Measurements from ENCODE around the gene EFNA3.
A peak's percentile ranks its signal among the peaks of the same experiment; 100 is the strongest.

EFNA3 gene

DNA sequence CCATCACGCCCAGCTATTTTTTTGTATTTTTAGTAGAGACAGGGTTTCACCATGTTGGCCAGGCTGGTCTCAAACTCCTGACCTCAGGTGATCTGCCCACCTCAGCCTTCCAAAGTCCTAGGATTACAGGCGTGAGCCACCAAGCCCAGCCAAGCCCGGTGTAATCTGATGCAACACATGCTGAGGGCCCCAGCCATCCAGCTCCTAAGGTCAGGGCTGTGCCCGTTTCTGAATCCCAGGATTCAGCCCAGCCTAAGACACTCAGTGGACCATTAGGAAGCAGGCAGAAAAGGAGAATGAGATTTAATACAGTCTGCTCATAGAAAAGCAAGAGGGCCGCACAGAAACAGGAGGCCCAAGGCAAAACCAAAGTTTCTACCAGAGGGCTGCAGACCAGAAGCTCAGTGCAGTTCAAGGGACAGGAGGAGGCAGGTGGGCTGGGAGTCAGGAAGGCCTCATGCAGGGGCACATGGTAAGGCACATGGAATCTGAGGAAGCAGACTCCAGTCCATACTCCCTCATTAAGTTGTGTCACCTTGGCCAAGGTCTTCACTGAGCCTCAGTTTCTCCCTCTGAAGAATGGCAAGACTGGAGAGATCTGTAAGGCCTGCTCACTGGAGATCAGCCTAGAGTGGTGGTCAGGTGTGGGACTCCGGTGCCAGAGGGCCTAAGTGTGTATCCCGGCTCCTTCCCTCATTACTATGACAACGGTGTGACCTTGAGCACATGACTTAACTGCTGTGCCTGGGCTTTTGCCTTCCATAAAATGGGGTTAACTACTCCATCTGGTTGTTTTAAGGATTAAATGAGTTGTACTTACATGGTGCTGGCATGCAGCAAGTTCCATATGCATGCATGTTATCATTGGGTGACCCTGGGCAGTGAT lies 29.9 kb upstream of the EFNA3 start:
- no peak for DNase-seq (ENCODE audit: low read depth)

DNA sequence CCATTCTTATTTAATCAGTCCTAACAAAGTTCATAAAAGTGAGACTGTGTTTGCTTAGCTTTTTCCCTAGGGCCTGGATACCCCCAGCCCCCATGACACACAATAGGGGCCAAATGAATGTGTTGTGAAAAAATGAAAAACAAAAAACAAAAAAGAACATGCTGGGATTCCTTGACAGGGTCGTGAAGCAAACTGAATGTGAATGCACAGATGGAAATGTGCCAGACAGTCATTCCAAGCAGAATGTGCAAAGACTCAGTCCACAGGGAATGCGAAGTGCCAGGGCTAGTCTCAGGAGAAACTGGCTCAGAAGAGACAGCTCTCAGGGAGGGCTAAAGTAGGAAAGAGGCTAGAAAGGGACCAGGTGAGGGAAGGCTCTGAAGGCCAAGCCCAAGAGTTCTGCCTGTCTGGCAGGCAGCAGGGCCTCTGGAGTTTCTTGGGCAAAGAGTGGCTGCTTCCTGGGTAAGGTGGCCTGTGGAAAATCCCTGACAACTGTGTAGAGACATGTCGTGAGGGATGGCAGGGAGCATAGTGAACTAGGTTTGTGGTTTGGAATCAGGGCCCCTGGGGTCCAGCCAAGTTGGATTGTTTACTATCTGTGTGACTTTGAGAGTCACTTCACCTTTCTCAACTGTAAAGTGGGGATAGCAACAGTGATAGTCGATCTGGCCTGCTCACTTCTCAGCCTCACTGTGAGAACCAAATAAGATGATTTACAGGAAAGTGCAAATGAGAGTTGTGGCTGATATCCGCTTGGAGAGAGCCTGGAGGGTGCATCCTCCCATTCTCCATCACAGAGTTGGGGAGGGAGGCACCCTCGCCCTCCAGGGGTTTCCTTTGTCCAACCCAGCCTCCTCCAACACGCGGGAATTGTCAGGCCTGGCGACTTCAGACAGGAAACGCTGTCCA lies 28.7 kb upstream of the EFNA3 start:
- peak; percentile 34 for DNase-seq (ENCODE audit: low read depth)

DNA sequence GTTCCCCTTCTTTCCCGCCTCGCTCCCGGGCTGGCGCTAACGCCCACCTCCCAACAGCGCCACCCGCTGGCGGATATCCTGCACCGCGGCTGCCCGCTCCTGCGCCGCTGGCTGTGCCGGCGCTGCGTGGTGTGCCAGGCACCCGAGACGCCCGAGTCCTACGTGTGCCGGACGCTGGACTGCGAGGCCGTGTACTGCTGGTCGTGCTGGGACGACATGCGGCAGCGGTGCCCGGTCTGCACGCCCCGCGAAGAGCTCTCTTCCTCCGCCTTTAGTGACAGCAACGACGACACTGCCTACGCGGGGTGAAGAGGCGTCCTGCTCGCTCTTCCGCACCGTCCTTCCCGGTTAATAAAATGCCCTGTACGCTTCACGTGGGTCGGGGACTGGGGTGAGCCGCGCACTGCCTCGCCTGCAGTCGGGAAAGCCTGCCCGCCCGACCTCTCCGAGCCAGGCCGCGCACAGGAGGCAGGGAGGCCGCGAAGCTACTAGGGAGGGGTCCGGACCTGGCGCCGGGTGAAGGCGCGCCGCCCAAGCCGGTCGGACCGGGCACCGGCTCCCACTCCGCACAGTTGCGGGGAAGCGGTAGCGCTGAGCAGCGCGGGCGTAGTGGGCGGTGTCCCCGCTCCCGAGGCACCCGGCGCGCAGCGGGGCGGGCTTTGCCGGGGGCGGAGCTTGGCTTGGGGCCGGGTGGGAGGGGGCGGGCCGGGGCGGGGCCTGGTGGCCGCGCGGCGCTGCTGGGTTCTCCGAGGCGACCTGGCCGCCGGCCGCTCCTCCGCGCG lies 27.9 kb upstream of the EFNA3 start, which contains the start of gene ADAM15:
Gene ADAM15, plus strand, starts transcription at position 757 of the 782 bp plus-strand sequence. CDS start 71 bp downstream, outside the sequence.
- peak; percentile 55 for DNase-seq (ENCODE audit: low read depth)

DNA sequence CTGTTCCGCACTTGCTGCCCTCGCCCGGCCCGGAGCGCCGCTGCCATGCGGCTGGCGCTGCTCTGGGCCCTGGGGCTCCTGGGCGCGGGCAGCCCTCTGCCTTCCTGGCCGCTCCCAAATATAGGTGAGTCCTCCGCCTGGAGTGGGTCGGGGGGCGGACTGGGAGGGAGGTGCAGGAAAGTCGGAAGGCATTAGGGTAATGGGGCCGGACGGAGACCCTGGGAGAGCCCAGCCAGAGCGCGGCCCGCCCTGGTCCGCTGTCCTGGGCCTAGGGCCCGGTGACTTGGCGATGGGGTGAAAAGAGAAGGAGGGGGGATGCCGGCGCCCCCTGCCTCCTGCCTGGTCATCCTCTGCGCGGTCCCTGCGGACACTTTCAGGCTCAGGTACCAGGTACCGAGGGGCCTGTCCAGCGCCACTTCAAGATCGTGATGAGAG lies 27.3 kb upstream of the EFNA3 start:
- no peak for DNase-seq (ENCODE audit: low read depth)

DNA sequence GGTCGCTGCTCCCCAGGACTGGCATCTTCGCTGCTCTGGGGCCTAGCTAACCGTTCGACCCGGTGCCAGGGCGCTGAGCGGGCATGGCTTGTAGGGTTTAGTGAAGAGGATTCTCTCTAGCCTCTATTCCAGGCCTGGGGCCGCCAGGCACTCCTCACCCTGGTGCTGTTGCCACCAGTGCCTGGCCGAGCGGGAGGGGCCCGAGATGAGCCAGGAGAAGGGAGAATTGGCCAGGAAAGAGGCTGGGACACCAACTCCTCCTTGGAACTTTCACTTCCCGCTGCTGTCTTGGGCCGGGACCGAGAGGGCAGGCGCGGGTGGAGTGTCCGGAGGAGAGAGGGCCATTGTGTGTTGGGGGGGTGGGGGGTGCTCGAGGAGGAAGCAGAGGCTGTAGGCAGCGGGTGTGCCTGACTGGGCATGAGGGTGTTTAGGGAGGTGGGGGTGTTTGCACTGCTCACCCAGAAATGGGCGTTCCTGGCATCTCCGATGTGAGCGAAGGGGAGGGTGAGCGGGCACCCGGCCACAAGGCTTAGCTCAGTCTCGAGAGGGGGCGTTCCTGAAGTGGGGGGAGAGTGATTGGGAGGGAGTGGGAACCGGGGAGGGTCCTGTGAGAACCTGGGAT lies 26.7 kb upstream of the EFNA3 start:
- no peak for DNase-seq (ENCODE audit: low read depth)

DNA sequence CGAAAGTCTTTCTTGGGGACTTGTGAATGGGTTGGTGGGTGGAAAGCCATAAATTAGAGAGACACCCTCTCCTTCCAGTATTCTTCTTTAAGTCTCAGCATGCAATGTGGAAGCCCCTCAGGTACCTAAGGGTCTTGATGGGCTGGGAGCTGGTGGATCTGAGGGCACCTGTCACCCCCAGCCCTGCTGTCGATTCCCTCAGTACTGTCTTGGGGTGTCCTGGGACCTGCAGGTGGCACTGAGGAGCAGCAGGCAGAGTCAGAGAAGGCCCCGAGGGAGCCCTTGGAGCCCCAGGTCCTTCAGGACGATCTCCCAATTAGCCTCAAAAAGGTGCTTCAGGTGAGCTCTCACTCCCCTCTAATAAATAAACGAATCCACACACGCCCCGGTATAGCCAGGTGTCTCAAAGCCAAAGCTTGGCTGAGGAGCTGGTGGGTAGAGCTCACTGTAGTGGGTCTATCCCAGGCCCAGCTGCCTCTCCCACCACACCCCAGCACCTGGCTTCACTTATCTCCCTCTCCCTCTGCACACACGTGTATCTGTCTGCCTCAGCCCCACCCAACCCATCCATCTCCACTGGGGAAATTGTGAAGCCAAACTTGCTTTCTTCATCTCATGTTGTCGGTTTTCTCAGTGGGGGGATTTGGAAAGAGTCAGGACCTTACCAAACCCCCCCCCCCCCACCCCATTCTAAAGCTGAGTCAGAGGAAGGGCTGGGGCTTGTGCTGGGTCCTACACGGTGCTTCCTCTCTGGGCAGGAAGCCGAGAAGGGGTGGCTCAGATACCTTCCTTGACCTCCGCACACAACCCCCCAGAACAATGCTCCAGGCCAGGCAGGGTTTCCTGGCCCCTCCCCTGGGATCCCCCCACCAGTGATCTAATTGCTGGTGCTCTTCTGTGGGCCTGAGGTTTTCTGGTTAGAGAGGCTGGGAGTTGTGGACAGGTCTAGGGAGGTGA lies 25.9 kb upstream of the EFNA3 start:
- no peak for DNase-seq (ENCODE audit: low read depth)

DNA sequence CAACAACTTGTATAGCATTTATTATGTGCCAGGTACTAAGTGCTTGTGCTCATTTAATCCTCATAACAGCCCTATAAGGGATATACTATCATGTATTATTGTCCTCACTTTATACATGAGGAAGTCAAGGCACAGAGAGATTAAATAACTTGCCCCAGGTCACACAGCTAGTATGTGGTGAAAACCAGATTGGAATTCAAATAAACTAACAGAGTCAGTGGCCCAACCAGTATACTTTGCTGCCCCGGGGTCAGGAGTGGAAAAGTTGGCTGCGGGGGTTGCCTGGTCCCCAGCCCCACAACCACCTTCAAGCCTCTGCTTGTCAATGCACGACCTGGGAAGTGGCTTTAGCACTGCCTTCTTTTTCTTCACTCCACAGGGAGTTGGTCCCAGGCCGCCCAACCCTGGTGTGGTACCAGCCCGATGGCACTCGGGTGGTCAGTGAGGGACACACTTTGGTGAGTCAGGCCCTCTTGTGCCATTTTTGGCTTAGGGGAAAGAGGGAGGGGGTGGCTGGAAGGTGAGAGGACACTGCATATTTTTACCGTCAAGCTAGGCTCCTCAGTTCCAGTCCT lies 25.0 kb upstream of the EFNA3 start:
- no peak for DNase-seq (ENCODE audit: low read depth)

DNA sequence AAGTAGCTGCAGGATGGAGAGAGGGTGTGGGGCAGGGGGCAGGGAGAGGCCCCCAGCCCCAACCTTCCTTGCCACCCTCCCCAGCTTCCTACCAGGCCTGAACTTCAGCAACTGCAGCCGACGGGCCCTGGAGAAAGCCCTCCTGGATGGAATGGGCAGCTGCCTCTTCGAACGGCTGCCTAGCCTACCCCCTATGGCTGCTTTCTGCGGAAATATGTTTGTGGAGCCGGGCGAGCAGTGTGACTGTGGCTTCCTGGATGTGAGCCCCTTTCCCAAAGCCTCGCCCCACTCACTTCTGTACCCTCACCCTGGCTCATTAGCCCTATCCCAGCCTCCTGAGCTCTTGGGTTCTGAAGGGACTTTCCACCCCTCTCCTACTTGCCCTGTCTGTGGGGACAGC lies 21.5 kb upstream of the EFNA3 start:
- DNase-seq (ENCODE audit: low read depth) = no peak

DNA sequence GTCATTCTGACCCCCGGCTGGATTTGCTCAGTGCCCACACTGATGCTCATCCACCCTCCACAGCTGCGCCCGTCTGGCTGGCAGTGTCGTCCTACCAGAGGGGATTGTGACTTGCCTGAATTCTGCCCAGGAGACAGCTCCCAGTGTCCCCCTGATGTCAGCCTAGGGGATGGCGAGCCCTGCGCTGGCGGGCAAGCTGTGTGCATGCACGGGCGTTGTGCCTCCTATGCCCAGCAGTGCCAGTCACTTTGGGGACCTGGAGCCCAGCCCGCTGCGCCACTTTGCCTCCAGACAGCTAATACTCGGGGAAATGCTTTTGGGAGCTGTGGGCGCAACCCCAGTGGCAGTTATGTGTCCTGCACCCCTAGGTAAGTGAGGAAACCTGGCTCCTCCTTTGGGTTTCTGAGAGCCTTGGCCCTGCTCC lies 20.8 kb upstream of the EFNA3 start:
- no peak for DNase-seq (ENCODE audit: low read depth)

DNA sequence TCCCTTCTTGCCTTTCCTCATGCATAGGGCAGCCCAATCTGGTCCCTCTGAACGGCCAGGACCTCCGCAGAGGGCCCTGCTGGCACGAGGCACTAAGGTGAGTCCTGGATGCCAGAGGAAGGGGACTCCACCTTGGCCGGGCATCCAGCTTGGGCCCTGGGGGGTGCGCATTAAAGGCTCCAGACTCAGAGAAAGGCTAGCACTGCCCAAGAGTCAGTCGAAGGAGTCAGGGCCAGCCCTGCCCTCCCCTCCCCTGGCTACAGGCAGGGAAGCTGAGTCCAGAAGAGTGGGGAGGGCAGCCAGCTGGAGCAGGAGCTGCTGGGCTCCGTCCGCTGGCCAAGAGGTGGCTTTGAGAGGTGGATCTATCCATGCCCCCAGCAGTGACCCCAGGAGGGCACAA lies 17.9 kb upstream of the EFNA3 start:
- no peak for DNase-seq (ENCODE audit: low read depth)

DNA sequence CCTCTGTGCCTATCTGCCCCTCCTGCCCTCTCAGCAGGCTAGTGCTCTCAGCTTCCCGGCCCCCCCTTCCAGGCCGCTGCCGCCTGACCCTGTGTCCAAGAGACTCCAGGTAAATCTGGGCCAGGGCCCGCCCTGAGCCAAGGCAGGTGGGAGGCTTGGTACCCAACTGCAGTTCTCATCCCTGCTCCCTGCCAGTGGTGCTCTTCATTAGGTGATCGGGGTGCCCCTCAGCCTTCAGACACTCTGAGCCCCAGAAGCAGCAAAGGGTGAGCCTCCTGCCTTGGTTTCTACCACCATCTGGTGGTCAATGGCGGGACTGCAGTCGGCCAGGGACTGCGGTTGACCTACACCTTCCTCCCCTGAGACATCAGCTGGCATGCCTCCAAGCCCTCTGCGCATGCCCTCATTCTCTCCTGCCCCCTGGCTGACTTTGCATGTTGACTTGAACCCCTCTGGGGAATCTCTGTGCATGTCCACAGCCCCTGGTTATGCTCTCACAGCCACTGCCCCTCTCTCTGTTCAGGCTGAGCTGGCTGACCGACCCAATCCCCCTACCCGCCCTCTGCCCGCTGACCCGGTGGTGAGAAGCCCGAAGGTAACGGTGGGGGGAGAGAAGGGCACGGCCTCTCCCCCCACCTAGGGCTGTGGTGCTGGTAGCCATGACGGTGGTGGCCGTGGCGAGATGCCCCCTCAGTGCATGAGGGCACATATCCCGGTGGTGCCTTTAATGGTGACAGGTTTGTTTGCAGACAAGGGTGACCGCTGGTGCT lies 17.1 kb upstream of the EFNA3 start:
- DNase-seq (ENCODE audit: low read depth) = no peak

DNA sequence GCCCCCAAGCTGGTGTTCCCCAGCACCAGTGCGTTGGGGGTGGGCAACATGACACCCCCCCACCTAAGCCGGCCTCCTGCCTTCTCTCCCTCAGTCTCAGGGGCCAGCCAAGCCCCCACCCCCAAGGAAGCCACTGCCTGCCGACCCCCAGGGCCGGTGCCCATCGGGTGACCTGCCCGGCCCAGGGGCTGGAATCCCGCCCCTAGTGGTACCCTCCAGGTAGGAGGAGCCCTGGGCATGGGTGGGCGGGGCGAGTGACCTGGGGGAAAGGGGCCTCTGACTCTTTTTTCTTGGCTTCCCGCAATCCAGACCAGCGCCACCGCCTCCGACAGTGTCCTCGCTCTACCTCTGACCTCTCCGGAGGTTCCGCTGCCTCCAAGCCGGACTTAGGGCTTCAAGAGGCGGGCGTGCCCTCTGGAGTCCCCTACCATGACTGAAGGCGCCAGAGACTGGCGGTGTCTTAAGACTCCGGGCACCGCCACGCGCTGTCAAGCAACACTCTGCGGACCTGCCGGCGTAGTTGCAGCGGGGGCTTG lies 16.4 kb upstream of the EFNA3 start:
- DNase-seq (ENCODE audit: low read depth) = no peak

DNA sequence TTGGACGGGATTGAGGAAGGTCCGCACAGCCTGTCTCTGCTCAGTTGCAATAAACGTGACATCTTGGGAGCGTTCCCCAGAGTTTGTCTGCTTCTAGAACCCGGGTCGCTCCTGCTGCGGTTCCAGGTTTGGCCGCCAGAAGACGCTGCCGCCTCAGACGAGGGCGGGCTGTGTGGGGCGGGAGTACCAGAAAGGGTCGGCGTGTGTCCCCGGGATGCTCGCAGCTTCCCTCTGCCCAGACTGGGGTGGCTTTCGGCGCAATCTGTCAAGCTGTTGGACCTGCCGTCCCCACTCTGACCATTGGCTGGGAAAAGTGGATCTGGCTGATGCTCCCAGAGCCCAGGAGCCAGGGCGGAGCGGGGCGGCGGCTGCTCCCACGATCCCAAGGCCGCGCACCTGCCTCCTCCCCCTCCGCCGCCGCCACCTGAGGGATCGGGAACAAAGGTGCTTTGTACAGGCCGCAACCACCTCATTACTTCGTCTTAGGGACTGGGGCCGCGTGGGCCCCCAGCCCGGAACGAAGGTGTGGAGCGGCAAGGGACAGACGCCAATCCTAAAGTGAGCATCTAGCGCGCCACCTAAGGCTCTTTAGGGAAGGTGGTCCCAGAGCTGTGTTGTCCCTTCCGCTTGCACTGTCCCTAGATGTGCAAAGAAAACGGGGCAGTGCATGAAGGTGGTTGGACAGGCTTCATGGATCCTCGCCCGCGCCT lies 15.8 kb upstream of the EFNA3 start:
- DNase-seq (ENCODE audit: low read depth) = no peak

DNA sequence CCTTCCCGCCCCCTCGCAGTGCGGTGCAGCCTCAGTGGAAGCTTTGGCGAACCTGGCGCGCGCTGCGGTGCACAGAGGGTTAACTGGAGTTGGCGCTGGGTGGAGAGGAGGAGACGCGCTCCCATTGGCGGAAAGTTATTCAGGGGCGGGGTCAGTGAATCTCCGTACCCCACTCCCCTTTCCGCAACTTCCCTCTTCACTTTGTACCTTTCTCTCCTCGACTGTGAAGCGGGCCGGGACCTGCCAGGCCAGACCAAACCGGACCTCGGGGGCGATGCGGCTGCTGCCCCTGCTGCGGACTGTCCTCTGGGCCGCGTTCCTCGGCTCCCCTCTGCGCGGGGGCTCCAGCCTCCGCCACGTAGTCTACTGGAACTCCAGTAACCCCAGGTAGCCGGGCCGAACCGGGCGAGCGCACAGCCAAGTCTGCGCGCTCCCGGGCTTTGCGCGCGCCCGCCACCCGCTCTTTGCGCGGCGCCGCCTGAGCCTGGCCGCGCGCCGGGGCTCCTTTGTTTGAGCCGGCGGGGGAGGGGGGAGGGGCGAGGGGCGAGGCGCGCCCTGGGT lies 15.0 kb upstream of the EFNA3 start, which contains the start of gene EFNA4:
Gene EFNA4, plus strand, starts transcription at position 191 of the 561 bp plus-strand sequence. Its CDS starts 84 bp downstream, at position 275.
- no peak for DNase-seq (ENCODE audit: low read depth)

DNA sequence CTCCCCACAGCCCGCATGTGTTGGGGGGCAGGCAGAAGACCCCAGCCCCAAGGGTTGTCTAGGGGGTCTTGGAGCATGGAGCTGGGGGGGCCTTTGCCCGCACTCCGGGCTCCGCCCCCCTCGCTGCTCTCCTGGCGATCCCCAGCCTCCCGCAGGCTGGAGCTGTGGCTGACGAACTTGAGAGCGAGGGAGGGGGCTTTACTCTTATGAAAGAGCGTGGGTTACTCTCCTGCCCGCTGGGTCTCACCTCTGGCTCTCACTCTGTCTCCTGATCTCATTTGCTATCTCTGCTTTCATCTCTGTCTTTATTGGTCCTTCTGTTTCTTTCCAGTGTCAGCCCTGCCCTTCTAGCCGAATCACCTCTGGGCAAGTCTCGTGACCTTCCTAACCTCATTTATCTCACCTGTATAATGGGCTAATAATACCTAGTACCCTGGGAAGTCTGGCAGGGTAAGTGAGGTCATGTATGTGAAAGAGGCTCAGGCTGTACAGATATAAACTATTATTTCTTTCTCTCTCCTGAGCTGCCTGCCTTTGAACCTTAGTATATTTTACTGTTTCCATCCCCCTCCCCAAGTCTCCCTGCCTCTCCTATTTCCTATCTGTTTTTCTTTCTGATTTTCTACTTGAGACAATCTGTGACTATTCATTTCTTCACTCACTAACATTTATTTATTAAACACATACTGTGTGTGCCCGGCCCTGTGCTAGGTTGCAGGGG lies 14.4 kb upstream of the EFNA3 start:
- no peak for DNase-seq (ENCODE audit: low read depth)

DNA sequence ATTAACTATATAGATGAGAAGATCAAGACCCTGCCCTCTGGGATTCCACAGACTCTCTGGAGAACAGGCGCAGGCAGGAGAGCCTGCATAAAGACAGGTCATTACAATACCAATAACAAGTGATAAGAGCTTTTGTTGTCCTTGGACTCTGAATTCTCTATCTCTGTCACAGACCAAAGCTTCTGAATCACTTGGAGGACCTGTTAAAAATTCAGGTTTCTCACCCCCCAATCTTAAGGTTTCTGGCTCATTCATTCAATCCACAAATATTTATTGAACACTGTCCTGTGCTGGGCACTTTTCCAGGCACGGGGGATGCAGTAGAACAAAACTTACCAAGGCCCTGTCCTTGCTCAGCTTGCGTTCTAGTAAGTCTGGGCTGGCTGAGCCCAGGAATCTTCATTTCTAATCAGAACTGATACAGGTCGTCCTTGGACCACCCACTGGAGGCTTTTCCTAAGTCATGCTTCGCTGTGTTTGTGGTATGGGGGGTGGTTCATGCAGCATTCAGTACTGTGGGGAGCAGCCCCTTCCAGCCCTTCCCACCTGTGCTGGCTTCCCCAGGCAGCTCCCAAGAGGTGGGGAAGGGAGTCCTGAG lies 13.7 kb upstream of the EFNA3 start:
- DNase-seq (ENCODE audit: low read depth) = no peak

DNA sequence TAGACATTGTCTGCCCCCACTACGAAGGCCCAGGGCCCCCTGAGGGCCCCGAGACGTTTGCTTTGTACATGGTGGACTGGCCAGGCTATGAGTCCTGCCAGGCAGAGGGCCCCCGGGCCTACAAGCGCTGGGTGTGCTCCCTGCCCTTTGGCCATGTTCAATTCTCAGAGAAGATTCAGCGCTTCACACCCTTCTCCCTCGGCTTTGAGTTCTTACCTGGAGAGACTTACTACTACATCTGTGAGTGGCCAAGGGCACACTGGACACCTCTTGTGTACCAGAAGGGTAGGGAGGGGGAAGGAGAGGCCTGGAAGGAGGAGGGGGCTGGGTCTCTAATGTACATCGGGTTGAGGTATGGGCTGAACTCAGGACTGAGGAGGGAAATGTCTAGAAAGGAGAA lies 11.9 kb upstream of the EFNA3 start:
- DNase-seq (ENCODE audit: low read depth) = no peak

Measured in HS-27A (cell line).